NCI-H2081 (cell line): Measurements from ENCODE around the gene GAREM2.

ENCODE experiments used
- DNase-seq, 2 experiments: peaks; one replicate each; lab custom pipeline; 2025; lab: John Stamatoyannopoulos, UW

The GAREM2 gene

DNA sequence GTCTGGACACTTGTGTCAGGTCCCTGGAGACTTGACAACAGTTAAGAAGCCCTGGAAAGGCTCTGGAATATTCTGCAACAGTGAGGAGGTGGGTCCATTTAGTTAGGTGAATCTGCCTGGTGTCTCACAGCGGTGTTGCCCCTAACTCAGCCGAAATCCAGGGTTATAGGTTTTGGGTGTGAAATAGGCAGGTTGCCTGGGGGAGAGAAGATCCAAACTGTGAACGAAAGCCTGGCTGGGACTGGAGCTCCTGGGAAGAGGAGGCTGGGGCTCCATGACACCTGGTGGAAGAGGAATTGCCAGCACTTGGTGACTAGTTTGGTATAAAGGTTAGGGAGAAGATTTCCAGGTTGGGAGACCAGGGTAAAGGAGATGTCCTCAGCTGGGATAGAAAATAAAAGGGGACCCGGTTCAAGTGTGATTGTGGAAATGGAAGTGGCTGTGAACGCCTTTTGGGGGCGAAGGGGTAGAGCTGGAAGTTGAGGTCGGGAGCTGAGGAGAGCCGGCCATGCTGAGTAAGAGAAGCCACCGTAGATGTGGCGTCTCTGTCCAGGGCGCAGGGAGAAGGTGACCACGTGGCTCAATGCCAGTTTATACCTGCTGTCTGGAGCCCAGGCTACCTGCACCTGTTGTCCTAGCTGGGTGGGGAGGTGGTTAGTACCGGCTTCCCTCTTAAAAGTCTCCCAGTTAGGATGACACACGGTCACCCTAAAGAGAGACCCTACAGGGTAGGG is 3.0 kb upstream of the GAREM2 start:
- DNase-seq: no peak

DNA sequence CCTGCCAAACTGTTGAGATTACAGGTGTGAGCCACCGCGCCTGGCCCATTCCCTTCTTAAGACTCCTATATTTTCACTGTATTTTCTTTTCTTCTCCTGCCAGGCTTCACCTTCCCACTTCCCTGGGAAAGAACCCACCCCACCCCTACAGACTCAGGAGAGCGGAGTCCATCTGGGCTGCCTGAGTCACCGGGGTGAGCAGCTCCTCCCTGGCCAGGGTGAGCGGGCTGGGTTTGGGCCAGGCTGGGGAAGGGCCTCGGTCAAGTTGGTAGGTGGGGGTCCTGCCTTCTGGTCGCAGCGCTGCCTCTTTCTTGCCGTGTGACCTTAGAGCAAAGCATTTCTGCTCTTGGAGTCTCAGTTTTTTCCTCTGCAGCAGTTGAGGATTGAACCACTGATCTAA is 2.1 kb upstream of the GAREM2 start:
- no peak for DNase-seq

DNA sequence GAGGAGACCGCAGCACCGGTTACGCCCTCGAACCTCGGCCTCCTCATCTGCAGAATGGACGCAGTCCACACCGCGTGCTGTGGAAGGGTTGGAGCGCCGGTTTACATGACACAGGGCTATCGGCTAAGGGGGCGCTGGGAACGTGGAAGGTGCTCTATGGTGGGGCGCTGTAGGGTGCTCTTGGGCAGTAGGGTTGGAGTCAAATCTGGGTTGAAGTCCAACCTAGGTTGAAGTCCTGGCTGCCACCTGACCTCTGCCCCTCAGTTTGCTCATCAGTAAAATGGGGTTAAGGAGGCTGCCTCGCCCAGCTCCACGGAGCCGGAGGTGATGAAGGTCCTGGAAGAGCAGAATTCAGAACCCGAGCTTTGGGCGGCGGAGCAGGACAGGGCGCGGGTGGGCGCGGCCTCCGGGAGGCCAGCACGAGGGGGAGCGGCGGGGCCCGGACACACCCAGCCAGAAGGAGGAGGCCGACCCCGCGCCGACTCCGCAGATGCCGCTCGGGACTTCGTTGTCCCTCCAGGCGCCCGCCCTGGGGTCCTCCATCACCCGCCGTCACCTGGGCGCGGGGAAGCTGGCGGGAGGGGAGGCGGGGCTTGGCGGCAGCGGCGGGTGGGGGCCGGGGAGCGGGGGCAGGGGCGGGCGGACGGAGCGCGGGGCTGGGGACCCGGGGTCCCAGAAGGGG is 558 bp upstream of the GAREM2 start:
- no peak for DNase-seq

DNA sequence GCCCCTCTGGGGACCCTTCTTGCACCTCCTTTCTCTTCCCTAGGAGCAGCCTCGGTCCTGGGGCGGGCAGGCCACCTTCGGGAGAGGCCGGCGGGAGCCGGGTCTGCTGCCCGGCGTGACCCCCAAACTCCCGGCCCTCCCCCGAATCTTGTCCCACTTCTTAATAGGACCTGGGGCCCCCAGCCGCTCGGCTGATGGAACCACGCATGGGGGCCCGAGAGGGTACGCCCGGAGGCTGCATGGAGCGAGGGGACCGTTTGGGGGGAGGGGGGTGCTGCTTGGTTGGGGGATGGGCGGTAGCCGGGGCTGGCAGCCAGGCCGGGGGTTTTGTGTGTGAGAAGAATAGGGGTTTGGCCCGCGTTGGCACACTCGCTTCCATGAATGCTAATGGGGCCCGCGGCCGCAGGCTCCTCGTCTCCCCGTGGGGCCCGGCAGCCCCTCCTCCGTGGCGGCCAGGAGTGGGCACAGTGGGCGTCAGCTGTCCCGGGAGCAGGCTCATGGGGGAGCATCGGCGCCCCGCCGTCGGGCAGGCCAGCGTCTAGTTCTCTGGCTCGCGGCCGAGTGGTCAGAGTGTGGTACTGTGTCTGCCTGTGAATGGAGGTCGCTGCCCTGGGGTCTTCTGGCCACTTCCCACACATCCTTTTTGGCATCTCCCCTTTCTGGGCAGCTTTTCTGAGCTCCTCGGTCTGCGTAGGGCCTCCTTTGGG is 1.0 kb downstream of the GAREM2 start:
- DNase-seq: no peak

DNA sequence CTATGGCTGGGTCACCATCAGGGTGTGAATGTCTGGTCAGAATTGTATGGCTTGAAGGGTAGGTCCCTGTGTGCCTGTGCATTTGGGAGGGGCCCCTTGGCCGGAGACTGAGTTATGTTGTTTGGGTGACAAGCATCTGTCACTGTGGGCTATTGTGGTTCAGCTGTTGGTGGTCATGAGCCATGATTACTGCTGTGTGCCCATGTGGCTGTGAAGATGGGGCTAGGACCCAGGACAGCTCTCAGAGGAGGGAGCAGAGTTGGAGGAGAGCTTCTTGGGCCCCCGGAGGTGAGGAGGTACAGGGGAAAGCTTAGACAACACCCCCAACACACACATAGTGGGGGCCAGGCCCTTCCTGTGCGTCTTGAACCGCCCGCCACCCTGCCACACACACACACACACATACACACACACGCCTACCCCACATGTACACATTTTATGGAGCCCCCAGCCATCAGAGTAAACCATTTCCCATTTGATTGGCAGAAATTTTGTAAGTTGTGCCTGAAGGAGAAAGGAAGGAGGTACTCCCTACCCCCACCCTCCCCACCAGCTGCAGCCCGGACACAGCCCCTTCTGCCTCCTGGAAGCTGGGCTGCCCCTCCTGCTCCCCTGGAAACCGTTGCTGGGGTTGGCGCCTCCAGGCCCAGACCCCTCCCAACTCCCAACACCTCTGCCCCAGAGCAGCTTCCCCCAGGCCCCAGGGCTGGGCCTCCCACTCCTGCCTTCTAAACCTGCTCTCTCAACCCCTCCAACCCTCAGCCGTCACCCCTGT is 2.0 kb downstream of the GAREM2 start:
- no peak for DNase-seq

DNA sequence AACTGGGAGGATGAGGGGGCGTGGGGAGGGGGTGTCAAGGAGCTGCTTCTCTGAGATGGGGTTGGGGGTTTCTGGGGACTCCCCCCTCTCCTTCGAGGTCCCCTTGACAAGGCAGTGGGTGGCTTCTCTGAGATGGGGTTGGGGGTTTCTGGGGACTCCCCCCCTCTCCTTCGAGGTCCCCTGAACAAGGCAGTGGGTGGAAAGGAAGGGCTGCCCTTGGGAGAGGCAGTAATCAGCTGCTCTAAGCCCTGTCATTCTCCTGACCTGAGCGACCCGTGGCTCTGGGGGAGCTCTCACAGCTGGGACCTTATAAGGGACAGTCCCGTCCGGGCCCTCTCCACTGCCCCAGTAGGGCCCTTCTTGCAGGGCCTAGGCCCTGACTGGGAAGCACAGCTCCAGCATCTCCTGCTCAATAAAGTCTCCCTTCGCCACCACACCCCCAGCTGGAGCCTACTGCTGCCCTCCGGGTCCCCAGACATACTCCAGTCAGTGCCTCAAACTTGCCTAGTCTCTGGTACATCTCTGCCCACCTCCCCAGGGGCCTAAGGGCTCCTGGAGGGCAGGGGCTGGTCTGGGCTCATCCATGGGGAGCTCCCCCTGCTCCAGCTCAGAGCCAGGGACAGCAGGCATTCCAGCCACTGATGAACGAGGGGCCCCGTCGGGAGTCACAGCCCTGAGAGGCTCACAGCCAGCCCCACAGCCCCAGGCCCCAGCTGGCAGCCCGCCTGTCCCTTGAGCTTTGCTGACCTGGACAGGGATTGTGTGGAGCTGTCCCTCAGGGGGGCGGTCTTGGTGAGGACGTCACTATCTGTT is 2.8 kb downstream of the GAREM2 start:
- DNase-seq: no peak

DNA sequence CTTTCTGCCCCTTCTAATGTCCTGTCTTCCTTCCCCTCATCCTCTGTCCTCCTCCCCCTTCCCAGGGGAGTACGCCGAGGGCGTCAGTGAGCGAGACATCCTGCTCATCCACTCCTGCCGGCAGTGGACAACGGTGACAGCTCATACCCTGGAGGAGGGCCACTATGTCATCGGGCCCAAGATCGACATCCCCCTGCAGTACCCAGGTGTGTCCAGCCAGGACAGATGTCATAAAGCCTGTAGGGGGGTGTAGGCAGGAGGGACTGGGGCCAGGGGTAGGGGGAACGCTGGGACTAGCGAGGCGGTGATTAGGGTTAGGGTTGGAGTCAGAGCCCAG is 3.4 kb downstream of the GAREM2 start:
- DNase-seq: no peak

DNA sequence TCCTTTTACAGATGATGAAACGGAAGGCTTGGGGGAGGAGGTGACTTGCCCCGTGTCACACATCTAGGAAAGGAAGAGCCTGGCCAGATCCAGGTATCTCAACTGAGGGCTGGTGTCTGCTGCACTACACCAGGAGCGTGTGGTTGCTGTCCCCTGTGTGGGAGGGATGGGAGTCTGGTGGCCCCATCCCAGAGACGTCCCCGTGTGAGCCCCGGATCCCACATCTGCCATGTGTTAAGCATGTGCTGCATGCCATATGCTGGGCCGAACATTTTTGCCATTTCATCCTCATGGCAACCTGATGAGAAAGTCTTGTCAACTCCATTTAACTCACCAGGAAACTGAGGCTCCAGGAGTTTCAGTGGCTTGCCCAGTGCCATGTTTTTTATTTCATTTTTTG is 4.2 kb downstream of the GAREM2 start:
- no peak for DNase-seq

DNA sequence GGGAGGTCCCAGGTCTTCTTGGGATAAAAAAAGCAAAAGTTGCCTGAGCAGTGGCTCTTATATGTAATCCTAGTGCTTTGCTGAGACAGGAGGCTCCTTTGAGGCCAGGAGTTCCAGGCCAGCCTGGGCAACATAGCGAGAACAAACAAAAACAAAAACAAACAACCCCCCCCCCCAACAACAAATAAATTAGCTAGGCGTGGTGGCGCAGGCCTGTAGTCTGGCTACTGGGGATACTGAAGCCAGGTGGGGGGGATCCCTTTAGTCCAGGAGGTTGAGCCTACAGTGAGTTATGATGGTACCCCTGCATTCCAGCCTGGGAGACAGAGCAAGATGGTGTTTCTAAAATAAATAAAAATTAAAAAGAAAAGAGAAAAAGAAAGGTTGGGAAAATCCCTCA is 5.4 kb downstream of the GAREM2 start:
- no peak for DNase-seq

DNA sequence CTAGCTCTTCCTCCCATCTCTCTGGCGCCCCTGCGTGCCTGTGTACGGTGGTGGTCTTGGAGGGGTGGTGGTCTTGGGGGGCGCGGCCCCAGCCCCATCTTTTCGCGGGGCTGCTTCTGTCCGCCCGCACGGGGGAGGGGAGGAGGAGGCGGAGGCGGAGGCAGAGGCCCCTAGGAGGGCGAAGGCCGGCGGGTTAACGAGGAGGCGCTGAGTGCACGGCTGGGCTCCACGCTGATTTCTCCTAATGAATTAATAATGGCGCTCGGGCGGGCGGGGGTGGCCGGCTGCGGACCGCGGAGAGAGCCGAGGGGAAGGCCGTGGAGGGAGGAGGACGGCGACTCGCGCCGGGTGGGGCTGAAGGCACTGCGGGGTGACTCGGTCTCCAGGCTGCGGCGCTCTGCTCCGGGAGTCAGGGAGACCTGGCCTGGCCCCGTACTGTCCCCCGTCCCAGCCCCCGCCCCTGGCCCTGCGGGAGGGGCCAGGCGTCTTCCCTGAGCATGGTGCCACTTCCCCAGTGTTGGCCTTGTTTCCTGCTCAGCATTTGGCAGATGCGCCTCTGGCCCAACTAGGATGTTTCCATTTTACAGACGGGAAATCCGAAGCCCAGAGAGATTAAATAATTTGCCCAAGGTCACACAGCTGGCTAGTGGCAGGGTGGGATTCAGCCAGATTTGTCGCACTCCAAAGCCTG is 6.0 kb downstream of the GAREM2 start:
- no peak for DNase-seq

DNA sequence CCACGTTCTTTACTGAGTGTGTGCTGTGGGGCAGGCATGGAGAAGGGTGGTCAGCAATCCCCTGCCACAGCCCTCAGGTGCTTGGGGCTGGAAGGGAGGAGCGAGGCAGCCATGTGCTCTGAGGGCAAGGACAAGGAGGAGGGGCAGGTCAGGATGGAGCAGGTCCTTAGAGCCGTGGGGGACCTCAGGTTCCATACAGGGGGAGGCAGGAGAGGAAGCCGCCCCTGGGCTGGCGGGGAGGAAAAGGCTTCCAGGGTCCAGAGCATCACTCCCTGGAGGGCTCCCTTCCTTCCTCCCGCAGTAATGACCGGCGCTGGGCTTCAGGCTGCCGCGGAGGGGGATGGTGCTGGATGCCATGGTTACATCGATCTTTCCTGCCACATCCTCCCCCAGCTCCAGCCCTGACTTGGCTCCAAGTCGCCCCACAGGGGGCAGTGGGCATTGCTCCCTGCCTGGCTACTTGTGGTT is 6.6 kb downstream of the GAREM2 start:
- no peak for DNase-seq

DNA sequence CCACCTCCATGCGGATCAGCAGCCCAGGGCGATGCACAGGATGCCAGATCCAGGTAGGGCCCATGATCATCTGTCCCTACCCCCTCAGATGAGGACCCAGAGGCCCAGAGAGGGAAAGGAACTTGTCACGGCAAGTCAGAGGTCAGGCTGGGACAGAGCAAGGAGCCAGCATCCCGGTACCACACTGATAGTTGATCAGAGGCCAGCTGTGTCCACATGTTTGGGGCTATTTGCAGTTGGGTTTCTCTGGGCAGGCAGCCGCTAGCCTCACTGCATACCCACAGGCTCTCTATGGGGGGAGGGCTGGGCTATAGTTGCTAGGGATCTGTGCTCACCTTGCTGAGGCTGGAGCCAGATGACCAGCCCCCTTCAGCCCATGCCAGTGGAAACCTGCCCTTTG is 9.6 kb downstream of the GAREM2 start:
- no peak for DNase-seq

DNA sequence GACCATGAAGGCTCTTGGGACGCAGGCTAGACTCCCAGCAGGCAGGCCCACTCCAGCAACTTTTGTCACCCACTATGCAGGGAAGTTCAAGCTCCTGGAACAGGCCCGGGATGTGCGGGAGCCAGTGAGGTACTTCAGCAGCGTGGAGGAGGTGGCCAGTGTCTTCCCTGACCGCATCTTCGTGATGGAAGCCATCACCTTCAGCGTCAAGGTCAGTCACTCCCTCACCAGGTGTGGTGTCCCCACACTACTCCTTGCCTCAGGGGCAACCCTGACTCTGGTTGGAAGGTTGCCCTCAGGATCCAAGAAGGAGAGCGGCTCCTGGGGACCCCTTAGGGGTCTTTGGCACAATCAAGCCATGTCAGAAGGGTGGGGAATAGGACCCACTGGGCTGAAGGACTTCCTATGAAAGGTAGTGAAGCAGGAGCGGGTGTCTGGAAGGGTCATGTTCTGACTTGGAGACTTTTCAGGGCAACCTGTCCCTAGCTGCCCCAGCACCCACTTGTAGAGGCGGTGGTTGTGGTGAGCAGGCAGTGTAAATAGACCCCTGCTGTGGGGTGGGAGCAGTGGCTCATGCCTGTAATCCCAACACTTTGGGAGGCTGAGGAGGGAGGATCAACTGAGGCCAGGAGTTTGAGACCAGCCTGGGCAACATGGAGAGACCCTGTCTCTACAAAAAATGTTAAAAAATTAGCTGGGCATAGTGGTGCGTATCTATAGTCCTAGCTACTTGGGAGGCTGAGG is 10.2 kb downstream of the GAREM2 start:
- DNase-seq: no peak

DNA sequence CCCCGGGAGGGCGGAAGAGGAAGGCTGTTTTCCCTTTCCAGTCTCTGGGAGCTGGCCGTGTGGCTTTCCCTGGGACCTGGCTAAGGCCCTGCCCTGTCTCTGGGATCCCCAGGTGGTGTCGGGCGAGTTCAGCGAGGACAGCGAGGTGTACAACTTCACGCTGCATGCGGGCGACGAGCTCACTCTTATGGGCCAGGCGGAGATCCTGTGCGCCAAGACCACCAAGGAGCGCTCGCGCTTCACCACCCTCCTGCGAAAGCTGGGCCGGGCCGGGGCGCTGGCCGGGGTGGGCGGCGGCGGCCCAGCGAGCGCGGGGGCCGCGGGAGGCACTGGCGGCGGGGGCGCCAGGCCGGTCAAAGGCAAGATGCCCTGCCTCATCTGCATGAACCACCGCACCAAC is 11.2 kb downstream of the GAREM2 start:
- no peak for DNase-seq

DNA sequence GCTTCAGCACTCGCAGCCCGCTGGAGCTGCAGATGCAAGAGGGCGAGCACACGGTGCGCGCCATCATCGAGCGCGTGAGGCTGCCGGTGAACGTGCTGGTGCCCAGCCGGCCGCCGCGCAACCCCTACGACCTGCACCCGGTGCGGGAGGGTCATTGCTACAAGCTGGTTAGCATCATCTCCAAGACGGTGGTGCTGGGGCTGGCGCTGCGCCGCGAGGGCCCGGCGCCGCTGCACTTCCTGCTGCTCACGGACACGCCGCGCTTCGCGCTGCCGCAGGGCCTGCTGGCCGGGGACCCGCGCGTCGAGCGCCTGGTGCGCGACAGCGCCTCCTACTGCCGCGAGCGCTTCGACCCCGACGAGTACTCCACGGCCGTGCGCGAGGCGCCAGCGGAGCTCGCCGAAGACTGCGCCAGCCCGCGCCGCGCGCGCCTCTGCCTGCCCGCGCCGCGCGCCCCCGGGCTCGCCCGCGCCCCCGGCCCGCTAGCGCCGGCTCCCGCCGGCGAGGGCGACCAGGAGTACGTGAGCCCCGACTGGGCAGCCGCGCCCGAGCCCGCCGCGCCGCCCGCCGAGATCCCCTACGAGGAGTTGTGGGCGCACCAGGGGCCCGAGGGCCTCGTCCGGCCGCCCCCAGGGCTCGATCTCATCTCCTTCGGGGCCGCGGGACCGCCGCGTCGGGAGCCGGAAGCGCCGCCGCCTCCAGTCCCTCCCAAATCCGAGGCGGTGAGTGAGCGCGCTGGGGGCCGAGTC is 11.8 kb downstream of the GAREM2 start:
- peak; percentile 20 to 44 for DNase-seq

DNA sequence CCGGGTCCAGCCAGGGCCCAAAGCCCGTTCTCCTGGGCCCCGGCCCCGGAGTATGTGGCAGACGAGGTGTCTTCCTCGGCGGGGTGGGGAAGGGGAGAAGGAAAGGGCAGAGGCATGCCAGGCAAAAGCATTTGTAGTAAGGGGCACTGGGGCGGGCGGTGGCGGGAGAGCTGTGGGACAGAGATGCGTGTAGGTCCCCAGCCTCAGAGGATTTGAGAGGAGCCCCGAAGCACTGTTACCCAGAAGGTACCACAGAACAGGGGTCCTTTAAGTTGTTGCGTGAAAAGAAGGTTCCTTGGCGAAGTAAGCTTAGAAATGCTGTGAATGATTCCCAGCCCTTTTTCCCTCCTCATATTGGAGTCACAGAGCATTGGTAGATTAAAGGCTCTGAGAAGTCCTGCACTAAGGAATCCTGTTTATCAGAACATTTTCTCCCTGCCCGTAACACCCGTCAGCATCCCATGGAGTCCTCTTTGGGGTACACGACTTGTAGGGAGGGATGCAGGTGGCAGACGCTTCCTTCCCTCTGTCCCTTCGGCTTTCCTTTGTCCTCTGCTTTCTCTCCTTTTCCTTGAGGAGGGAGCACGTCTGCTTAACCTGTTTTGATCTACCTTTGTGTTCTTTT is 12.5 kb downstream of the GAREM2 start:
- no peak for DNase-seq

DNA sequence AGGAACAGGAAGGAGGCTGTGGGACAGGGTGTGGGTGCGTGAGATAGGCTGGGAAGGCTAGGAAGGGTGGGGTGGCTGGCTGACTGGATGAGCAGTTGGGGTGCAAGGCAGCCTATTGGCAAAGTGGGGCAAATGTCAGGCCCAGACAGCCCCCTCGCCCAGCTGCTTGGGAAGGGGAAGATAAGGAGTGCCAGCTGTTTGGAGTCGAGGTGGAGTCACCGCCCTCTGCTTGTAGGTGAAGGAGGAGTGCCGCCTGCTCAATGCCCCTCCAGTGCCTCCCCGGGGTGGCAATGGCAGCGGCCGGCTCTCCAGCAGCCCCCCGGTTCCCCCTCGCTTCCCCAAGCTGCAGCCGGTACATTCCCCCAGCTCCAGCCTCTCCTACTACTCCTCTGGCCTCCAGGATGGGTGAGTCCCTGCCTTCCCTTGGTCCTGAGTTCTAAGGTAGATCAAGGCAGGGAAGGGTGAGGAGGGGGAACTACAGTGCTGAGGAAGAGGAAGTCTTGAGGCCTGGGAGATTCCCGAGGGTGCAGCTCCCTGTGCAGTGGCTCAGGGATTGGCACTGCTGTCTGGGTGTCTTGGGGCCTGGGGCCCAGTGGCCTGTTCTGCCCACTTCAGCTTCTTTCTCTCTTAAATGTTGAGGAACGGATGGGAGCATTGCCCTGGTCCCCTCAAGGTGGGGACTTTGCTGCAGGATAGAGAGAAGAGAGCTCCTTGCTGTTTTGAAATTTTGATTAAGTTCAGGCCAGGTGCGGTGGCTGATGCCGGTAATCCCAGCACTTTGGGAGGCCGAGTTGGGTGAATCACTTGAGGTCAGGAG is 13.3 kb downstream of the GAREM2 start:
- no peak for DNase-seq

DNA sequence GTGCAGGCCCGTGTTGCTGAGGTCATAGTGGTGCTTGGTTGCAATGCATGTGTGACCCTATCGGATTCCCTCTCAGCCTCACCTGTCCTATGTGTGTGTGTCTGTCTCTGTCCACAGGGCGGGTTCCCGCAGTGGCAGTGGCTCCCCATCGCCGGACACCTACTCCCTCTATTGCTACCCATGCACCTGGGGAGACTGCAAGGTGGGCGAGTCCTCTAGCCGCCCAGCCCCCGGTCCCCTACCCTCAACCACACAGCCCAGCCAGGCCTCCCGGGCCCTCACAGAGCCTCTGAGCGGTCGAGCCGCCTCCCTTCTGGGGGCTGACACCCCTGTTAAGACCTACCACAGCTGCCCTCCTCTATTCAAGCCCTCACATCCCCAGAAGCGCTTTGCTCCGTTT is 14.2 kb downstream of the GAREM2 start:
- no peak for DNase-seq
